ENCODE data around the gene SLC44A5. TPM values are rescaled to one million over a fixed set of nuclear protein-coding genes. Genes with fewer than 3 reads are reported as not detected.

The SLC44A5 gene
- total RNA-seq, 1 donor from 2014 or later: 4.1 TPM

DNA sequence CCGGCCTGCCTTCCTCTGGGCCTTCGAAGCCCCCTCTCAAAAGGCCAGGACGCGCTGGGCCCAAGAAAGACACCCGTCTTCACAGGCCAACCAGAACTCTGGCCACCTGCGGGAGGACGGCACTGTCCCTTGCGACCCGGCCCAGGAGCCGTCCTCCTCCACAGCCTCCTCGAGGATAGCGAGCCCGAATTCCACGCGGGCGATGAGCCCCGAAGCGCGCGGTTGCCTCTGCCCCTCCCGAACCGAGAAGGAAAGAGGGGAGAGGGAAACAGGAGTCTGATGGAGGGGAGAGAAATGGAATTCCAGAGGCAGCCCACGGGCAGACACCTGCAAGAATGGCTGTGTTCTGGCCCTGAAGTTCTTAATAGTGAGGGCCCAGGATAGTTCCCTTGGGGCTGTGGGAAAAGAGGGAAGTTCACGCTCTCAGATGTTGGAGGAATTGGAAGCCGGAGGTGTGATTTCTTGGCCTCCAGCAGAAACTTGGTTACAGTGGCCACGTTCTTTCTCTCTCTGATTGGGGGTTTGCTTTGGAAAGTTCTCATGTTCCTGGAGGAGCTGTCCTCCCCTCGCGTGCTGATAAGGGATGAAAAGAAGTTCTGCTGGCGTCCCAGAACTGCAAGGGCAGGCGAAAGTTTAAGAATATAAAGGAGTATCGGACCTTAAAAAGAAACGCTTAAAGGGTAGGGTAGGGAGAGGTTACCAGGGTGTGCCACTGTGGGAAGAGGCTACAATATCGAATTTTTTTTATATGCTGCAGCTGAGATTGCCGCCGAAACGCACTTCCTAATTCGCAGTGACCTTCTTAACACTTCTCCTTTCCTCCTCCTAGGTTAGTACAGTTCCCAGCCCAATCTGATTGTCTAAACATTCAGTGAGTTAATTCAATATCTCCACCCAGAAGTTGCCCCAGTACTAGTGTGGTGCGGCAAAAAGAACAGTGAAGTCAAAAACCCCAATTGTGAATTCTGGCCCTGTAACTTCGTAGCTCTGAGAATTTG is 5.8 kb upstream of the SLC44A5 start:
- Mint-ChIP-seq H3K27me3 (ENCODE audit: low read depth) (peaks cover 91% of the 10 kb centered on the region), H3K36me3 (no peaks in the 10 kb centered on the region), H3K27ac (no peak overlapping the region), H3K4me3 (peak overlapping the region; percentile 56), H3K9me3 (no peaks in the 10 kb centered on the region), H3K4me1 (peaks cover 17% of the 10 kb centered on the region)
- TF ChIP-seq CTCF (IDR thresholded peaks at IDR 0.05; ENCODE audit: unreplicated experiment): no peak
- peak in 1 of 2 experiments; percentile 42 for DNase-seq (ENCODE audit: low spot score in 2 of 2, unreplicated experiment in 2 of 2)

DNA sequence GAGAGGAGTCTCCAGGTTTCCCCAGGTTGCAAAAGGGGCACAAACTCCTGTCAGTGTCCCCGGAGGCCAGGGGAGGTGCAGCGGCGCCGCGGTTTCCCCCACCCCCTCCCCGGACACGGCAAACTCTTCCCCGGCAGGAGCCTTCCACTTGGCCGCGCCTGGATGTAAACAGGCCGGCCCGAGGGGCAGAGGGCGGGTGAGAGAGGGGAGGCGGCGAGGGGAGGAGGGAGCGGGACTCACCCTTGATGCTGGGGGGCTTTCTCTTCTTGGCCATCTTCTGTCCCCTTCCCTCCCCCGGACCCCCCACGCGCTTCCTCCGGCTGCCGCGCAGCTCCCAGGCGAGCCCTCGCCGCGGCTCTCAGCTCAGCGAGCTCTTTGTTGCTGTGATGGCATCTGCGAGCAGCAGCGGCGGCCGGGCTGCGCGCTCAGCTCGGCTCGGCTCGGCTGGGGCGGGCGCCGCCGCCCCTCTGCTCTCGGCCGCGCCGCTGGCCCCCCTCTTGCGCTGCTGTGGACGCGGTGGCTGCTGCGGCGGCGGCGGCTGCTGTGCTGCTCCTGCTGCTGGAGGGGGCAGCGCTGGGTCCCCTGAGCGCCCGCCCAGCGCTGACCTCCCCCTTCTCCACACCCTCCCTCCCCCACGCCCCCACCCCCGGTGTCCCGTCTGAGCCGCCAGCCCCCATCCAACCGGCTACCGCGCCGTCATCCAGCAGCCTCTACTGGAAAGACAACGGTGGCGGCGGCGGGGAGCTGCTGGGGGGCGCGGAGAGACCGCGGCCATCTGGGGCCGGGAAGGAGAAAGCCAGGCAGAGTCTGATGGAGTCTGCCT is 4.9 kb upstream of the SLC44A5 start:
- Mint-ChIP-seq H3K27ac (no peak overlapping the region), H3K4me3 (peak overlapping the region; percentile 69), H3K4me1 (peaks cover 17% of the 10 kb centered on the region), H3K36me3 (no peaks in the 10 kb centered on the region), H3K9me3 (no peaks in the 10 kb centered on the region), H3K27me3 (ENCODE audit: low read depth) (peaks cover 91% of the 10 kb centered on the region)
- TF ChIP-seq CTCF (IDR thresholded peaks at IDR 0.05; ENCODE audit: unreplicated experiment): no peak
- peak; percentile 31 to 74 for DNase-seq (ENCODE audit: low spot score in 2 of 2, unreplicated experiment in 2 of 2)

DNA sequence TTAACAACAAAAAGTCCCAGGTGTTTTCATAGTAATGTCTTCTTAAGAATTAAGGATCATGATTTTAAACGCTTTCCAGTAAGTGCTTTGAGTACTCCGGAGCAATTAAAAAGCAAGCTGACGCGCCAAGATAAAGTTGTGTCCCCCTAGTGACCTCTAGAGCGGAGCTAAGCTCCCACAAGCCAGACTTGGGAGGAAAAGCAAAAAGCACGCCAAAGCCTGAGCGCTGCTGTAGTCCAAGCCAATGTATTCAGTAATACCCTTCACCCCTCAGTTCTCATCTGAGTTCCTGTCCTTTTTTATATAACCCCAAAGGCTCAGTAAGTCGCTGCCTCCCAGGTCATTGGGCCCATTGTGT is 3.5 kb upstream of the SLC44A5 start:
- Mint-ChIP-seq H3K4me3 (peak overlapping the region; percentile 69), H3K27ac (no peak overlapping the region), H3K36me3 (no peaks in the 10 kb centered on the region), H3K27me3 (ENCODE audit: low read depth) (peaks cover 88% of the 10 kb centered on the region), H3K9me3 (no peaks in the 10 kb centered on the region), H3K4me1 (peaks cover 17% of the 10 kb centered on the region)
- TF ChIP-seq CTCF (IDR thresholded peaks at IDR 0.05; ENCODE audit: unreplicated experiment): no peak
- DNase-seq (ENCODE audit: low spot score in 2 of 2, unreplicated experiment in 2 of 2): no peak

DNA sequence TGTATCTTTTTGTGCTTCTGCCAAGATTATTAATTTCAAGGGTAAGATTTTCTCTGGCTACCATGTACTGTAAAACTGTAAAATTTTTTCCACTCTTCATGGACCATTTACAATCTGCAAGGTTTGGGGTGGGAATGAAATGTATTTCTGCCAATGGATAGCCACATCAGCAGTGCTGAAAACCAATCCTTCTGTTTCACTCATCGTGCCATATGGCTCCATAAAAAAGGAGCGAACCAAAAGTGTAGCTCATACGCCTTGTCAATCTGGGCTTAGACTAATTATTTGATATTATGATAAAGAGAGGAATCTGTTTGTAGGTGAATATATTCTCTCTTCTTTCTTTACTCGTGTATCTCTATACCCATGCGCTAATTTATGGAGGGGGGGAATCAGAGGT is 3.0 kb upstream of the SLC44A5 start:
- Mint-ChIP-seq H3K9me3 (no peaks in the 10 kb centered on the region), H3K27ac (no peak overlapping the region), H3K36me3 (no peaks in the 10 kb centered on the region), H3K27me3 (ENCODE audit: low read depth) (peaks cover 86% of the 10 kb centered on the region), H3K4me1 (peaks cover 17% of the 10 kb centered on the region), H3K4me3 (no peak overlapping the region)
- TF ChIP-seq CTCF (IDR thresholded peaks at IDR 0.05; ENCODE audit: unreplicated experiment): no peak
- DNase-seq (ENCODE audit: low spot score in 2 of 2, unreplicated experiment in 2 of 2): no peak

- Mint-ChIP-seq H3K36me3 (no peaks in the 10 kb centered on the region), H3K4me1 (peaks cover 17% of the 10 kb centered on the region), H3K27me3 (ENCODE audit: low read depth) (peaks cover 83% of the 10 kb centered on the region), H3K27ac (no peak overlapping the region), H3K4me3 (no peak overlapping the region), H3K9me3 (no peaks in the 10 kb centered on the region)
- DNase-seq (ENCODE audit: low spot score in 2 of 2, unreplicated experiment in 2 of 2): no peak
- no peak for TF ChIP-seq CTCF (IDR thresholded peaks at IDR 0.05; ENCODE audit: unreplicated experiment)
These were observed 2.1 kb upstream of the SLC44A5 start for GRCh38 chr1:75612976-75613375.
